Fibroblast of the conjunctiva (primary cell): ENCODE measurements around the gene LRRC71.
A peak's percentile ranks its signal among the peaks of the same experiment; 100 is the strongest.

Experiments used
- DNase-seq: peaks from one replicate; pipeline ENCODE4 v3.0.0-alpha.2; 2010; ENCODE audit warnings: low read depth

The LRRC71 gene

DNA sequence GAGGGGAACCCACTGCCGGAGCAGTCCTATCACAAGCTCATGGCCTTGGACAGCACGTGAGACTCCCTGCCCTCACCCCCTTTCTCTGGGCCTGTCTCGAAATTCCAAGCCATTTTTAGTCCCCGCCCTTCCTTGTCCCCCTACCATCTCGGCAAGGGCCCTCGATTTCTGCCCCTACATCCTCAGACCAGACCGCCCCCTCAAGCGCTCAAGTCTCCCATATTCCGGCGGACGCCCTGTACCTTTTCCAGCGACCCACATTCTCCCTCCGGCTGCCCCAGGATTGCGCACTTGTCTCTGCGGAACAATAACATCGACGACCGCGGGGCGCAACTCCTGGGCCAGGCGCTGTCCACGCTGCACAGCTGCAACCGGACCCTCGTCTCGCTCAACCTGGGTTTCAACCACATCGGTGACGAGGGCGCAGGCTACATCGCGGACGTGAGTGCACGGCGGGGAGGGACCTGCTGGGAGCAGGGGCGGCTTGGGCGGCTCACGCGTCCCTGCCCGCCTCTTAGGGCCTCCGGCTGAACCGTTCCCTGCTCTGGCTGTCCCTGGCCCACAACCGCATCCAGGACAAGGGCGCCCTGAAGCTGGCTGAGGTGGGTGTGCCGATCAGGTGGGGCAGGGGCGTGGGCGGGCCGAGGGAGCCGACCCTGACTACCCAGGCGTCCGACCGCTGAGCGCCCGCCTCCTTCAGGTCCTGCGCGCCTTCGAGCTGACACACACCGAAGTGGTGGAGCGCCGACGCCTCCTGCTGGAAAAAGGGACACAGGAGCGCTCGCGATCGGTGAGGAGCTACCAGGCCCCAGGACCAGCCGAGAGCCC lies 7.0 kb downstream of the LRRC71 start:
- DNase-seq = peak; percentile 36

DNA sequence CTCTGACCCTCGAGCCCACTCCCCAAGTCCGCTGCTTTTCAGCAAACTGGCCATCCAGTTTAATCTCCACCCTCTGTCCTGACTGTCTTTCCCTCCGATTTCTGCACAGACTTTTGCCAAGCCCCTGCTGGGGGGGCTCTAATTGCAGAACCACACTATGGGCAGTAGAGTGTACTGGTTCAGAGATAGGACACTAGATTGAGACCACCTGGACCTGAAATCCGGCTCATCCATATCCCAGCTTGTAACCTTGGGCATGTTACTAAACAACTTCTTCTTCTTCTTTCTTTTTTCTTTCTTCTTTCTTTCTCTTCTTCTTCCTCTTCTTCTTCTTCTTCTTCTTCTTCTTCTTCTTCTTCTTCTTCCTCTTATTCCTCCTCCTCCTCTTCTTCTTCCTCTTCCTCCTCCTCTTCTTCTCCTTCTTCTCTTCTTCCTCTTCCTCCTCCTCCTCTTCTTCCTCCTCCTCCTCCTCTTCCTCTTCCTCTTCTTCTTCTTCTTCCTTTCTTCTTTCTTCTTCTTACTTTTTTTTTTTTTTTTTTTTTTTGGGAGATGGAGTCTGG lies 7.7 kb downstream of the LRRC71 start:
- DNase-seq = no peak

DNA sequence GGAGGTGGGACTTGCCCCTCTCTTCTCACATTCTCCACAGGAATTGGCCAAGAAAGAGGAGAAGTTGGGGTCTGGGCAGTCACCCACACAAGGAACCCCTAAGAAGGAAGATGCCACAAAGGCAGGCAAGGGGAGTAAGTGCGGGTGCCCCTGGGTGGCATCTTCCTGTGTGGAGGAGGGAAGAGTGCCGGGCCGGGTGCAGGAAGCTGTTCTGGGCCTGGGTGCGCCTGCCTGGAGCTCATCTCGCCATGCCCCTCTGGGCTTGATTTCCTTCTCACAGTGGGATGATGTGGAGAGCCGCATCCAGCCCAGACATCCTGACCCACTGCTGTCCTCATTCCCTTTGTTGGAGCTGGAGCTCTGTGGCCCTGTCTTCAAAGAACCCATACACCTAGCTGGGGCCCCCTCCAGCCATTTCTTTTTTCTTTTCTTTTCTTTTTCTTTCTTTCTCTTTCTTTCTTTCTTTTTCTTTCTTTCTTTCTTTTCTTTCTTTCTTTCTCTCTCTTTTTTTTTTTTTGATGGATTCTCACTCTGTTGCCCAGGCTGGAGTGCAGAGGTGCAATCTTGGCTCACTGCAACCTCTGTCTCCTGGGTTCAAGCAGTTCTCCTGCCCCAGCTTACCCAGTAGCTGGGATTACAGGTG lies 9.3 kb downstream of the LRRC71 start:
- DNase-seq = no peak

- no peak for DNase-seq
Observed at GRCh38 chr1:156930483-156930882, 10.1 kb downstream of the LRRC71 start.

DNA sequence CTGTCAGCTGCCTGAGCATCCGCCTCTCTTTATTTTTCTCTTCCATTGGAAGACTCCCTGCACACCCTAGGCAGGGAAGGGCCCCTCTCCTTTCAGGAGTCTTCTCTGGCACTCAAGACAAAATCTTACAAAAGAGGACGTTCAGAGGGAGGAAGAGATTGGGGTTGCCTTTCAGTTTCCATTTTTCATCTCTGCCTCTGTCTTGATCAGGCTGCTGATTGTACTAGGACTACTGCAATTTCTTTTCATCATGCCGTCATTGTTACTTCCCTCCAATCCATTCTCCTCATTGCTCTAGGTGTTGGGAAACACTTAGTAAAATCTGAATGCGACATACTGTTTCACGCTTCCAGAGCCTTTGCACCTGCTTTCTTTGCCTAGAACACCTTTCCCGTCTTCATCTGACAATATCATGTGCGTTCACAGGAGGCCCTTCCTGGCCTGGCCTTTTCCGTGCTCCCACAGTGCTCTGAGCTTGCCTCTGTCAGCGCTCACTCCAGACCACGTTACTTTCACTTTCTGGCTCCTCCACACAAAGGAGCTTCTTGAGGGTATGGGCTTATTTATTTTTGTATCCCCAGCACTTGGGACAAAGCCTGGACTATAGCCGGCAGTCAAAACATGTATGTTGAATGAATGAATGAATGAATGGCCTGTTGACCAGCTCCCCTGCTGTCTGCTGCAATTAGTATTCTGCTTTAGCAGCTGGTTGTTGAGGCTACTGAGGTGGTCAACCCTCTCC lies 10.9 kb downstream of the LRRC71 start:
- no peak for DNase-seq

- DNase-seq = no peak
Observed at GRCh38 chr1:156931974-156932710, 11.7 kb downstream of the LRRC71 start.

DNA sequence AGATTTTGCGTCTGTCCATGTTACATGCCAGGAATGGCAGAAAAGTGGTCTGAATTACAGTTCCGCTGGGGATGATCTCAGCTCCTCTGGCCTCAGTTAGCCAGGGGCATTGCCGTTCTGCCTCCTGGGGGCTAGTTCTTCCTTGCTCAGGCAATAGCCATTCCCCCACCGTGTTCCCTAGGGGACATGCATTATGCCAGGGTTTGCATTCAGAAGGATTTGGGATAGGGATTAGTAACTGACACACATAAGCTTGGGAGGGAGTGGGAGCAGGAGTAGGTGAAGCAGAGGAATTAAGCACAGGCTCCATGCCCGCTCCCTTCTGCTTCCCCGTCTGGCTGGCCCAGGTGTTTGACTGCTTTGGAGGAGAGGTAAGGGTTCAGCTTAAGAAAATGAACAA lies 12.7 kb downstream of the LRRC71 start:
- DNase-seq = no peak

GRCh38 chr1:156935505-156936128 lies 15.2 kb downstream of the LRRC71 start:
- DNase-seq = no peak

DNA sequence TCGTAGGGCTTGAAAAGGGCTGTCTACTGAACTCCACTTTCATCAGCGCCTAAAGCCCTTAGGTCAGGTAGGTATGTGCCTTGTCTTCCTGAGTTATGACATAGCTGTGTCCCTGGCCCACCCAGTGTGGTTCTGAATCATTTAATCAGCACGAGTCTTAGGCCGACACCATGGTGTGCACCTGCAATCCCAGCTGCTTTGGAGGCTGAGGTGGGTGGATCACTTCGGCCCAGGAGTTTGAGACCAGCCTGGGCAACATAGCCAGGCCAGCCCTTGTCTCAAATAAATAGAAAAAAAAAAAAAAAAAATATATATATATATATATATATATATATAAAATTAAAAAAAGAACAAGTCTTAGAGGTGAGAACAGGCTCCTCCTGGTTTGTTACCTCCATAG lies 15.8 kb downstream of the LRRC71 start:
- DNase-seq = no peak

- DNase-seq = no peak
Observed at GRCh38 chr1:156936721-156937220, 16.3 kb downstream of the LRRC71 start.

DNA sequence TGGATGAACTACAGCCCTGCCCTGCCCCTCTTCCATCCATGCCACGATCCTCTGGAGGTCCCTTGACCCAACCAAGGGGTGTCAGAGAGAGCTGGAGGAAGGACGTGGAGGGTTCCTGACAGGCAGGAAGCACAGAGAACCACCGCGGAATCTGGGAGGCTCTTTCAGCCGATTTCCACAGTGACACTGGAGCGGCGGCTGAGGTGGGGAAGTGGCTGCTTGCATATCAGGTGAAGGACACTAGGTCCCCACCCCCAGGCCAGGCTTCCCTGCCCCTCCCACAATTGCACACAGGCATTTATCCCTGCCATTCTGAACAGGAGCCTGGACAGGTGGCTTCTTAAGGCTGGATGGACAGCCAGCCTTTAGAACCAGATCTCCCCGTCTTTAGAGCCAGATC lies 17.5 kb downstream of the LRRC71 start:
- no peak for DNase-seq

GRCh38 chr1:156938813-156939212 lies 18.4 kb downstream of the LRRC71 start:
- DNase-seq = no peak

GRCh38 chr1:156939786-156940334 lies 19.4 kb downstream of the LRRC71 start:
- no peak for DNase-seq

DNA sequence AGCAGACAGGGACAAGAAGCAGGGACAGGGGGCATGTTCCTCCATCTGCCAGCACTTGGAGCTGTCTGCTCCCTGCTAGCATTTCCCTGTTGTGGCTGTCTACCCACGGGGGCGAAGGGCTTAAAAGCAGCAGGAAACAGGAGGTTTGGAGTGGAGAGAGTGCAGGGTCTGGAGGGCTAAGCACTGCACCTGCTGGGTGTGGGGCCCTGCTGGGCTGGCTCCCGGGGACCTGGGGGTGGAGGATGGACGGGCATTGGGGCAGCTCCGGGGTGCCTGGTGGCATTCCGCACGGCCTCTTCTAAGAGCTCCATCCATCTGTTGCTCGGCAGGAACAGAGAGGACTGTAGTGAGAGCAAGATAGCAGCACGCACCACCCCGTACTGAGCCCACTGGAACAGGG lies 21.2 kb downstream of the LRRC71 start:
- DNase-seq = no peak

- no peak for DNase-seq
Observed at GRCh38 chr1:156942176-156942575, 21.7 kb downstream of the LRRC71 start.

GRCh38 chr1:156942576-156942975 lies 22.1 kb downstream of the LRRC71 start:
- no peak for DNase-seq

DNA sequence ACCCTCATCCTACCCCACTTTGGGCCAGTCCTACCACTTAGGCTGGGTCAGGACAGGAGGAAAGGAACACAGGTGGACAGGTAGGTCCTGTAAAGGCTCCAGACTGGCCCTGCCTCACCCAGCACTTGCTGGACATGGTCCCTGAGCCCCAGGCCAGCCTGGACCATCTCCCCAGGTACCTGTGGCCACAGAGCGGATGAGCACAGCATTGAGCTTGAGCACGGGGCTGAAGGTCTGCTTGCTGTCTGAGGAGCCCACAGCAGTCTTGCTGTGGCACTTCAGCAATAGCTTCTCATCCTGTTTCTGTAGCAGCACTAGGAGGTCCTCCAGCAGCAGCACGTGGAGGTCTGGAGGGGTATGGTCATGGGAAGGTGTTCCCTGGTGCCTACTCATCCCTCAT lies 23.3 kb downstream of the LRRC71 start:
- DNase-seq = no peak

DNA sequence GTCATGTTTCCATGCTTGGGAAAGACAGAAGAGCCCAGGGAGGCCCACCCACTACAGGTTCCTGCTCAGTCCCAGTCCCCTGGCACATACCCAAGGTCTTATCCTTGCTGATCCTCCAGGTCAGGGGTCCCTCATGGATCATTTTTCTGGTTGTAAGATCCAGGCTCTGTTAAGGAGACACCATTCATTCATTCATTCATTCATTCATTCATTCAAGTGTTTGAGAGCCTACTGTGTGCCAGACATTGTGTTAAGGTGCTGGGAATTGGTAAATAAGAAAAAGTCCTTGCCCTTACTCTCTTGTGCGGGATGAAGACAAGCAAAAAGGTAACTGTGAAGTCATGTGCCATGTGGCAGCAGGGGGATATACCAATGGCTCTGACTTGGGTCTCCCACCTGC lies 23.8 kb downstream of the LRRC71 start:
- DNase-seq = no peak

DNA sequence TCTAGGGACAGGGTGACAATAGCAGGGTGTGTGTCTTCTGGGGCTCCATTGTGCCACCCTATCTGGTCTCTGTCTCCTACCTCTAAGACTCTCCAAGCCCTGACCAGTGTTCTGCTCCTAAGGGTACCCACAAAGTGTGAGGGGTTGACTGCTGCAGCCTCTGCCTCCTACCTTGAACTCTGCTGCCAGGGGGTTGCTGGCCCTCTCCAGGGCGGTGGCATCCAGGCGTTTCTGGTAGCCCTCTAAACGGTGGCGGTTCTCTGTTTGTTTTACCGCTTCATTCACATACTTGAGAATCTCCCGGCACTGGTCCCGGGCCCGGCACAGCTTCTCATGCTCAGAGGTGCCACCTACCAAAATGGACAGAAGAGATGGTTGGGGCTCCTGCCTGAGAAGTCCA lies 24.4 kb downstream of the LRRC71 start:
- no peak for DNase-seq

DNA sequence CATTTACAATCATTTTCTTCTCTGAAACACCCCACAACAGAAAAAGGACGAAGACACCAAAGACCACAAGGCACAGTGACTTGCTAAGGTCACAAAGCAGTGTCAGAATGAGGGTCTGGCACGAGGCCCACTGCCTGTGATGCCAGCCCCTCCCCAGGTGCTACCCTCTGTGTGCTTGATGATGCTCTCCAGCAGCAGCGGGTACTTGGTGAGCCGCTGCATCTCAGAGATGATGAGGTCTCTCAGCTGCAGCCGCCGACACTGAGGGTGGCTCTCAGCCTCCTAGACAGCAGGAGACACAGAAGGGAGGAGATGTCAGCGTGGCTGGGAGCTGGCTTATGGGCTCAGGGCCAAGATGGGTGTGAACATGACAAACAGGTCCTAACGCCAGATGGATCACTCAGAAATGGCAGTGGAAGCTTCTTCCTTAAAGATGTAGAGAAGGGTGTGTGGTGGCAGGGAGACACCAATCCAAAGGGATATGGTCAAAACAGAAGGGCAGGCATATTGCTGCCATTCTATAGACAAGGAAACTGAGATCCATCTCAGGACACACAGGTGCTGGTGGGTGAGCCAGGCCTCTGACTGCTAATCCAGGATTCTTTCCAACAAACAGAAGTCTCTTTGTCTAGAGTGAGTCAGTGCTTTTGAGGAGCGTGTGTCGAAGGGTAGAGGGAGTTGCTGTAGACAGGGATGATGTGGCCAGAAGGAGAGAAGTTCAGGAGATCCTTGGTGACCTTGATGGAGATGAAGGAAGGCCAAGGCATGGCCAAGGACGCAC lies 25.6 kb downstream of the LRRC71 start:
- no peak for DNase-seq
